HepG2 (cell line): ENCODE data around the gene TPM3. TPM values are rescaled to one million over a fixed set of nuclear protein-coding genes. Genes with fewer than 3 reads are reported as not detected.
A peak's percentile ranks its signal among the peaks of the same experiment; 100 is the strongest.

ENCODE experiments used
- GFI1 ChIP-seq: sonication (generic); formaldehyde crosslinking; IDR thresholded peaks from 2 replicates; pipeline ENCODE4 v1.5.0; 2020; ENCODE audit warnings: missing genetic modification reagents, mild to moderate bottlenecking, borderline replicate concordance
- MAZ ChIP-seq, 2 experiments: sonication (generic) in 1 of 2; formaldehyde crosslinking in 1 of 2; IDR thresholded peaks; 2 replicates each; pipeline versions ENCODE4 v1.5.0 to v1.6.1; 2012 to 2020; ENCODE audit warnings: low read depth in 2 of 2, mild to moderate bottlenecking in 2 of 2, borderline replicate concordance in 1 of 2, improper control_type of control experiment in 1 of 2, low read length in 1 of 2, missing genetic modification reagents in 1 of 2, moderate library complexity in 1 of 2
- MYC ChIP-seq: sonication (generic); formaldehyde crosslinking; IDR thresholded peaks from 2 replicates; pipeline ENCODE4 v1.9.0; 2021; ENCODE audit warnings: missing genetic modification reagents, borderline replicate concordance
- NFIC ChIP-seq: IDR thresholded peaks from 2 replicates; pipeline ENCODE4 v1.6.1; 2012; ENCODE audit warnings: mild to moderate bottlenecking, low read length, inconsistent platforms
- NFKB2 ChIP-seq: sonication (generic); formaldehyde crosslinking; IDR thresholded peaks from 2 replicates; pipeline ENCODE4 v1.4.0; 2020; ENCODE audit warnings: missing genetic modification reagents, borderline replicate concordance
- NFKBIZ ChIP-seq: IDR thresholded peaks from 2 replicates; pipeline ENCODE4 v1.6.1; 2018; ENCODE audit warnings: missing genetic modification reagents, missing compliant biosample characterization
- PHB2 ChIP-seq: fragments of 450-650 bp; IDR thresholded peaks from 2 replicates; pipeline ENCODE4 v1.6.1; 2018; ENCODE audit not compliant: partially characterized antibody
- RBM39 ChIP-seq: fragments of 200-400 bp; formaldehyde crosslinking; IDR thresholded peaks from one replicate; pipeline ENCODE4 v1.6.1; 2018; ENCODE audit warnings: antibody characterized with exemption, mild to moderate bottlenecking, low read depth, low read length; ENCODE audit not compliant: poor library complexity, severe bottlenecking
- REL ChIP-seq: sonication (generic); formaldehyde crosslinking; conservative IDR thresholded peaks from 2 replicates; pipeline ENCODE4 v1.8.0; 2022; ENCODE audit warnings: mild to moderate bottlenecking, missing genetic modification reagents, moderate library complexity
- SRY ChIP-seq: sonication (generic); formaldehyde crosslinking; IDR thresholded peaks from 2 replicates; pipeline ENCODE4 v1.8.0; 2022; ENCODE audit warnings: mild to moderate bottlenecking, missing genetic modification reagents
- ZBTB7A ChIP-seq: sonication (generic); formaldehyde crosslinking; IDR thresholded peaks from 2 replicates; pipeline ENCODE4 v1.8.0; 2022; ENCODE audit warnings: mild to moderate bottlenecking, missing genetic modification reagents
- ZKSCAN1 ChIP-seq: fragments of 150-350 bp; IDR thresholded peaks from 2 replicates; pipeline ENCODE4 v1.6.1; 2014; ENCODE audit warnings: low read length
- ZNF235 ChIP-seq: sonication (generic); formaldehyde crosslinking; IDR thresholded peaks from 2 replicates; pipeline ENCODE4 v1.8.1; 2023; ENCODE audit warnings: mild to moderate bottlenecking, missing genetic modification reagents, borderline replicate concordance
- ZNF260 ChIP-seq: sonication (generic); formaldehyde crosslinking; IDR thresholded peaks from 2 replicates; pipeline ENCODE4 v1.4.0; 2020; ENCODE audit warnings: missing genetic modification reagents, low read depth, mild to moderate bottlenecking, borderline replicate concordance
- ZNF317 ChIP-seq: sonication (generic); formaldehyde crosslinking; IDR thresholded peaks from 2 replicates; pipeline ENCODE4 v1.5.0; 2020; ENCODE audit warnings: mild to moderate bottlenecking, missing genetic modification reagents
- ZNF562 ChIP-seq: sonication (generic); formaldehyde crosslinking; IDR thresholded peaks from 2 replicates; pipeline ENCODE4 v1.8.0; 2022; ENCODE audit warnings: missing genetic modification reagents, borderline replicate concordance
- ZNF703 ChIP-seq: sonication (generic); formaldehyde crosslinking; IDR thresholded peaks from 2 replicates; pipeline ENCODE4 v1.5.1; 2020; ENCODE audit warnings: missing genetic modification reagents, mild to moderate bottlenecking, moderate library complexity, borderline replicate concordance
- ZNF713 ChIP-seq: sonication (generic); formaldehyde crosslinking; IDR thresholded peaks from 2 replicates; pipeline ENCODE4 v1.4.0; 2020; ENCODE audit warnings: mild to moderate bottlenecking, missing genetic modification reagents
- ZNF776 ChIP-seq: sonication (generic); formaldehyde crosslinking; IDR thresholded peaks from 2 replicates; pipeline ENCODE4 v1.4.0; 2020; ENCODE audit warnings: mild to moderate bottlenecking, missing genetic modification reagents
- ZSCAN9 ChIP-seq: IDR thresholded peaks from 2 replicates; pipeline ENCODE4 v1.6.1; 2016; ENCODE audit warnings: borderline replicate concordance
- ZZZ3 ChIP-seq: sonication (generic); formaldehyde crosslinking; IDR thresholded peaks from 2 replicates; pipeline ENCODE4 v1.4.0; 2020; ENCODE audit warnings: missing genetic modification reagents, mild to moderate bottlenecking, borderline replicate concordance
- polyA plus RNA-seq, 8 experiments: library from polyadenylated mRNA; depleted of rRNA in 3 of 8; stranded (reverse) in 7 of 8; unstranded in 1 of 8; fragments of >200 nt; fragmentation: Illumina TruSeq in 4 of 8; extraction: Trizol in 4 of 8; gene quantifications; 2 replicates each; pipeline versions ENCODE4 v1.2.1 to v1.2.3, GENCODE V29; 2011 to 2016; ENCODE audit warnings: low read depth in 4 of 8, missing spikeins in 1 of 8, mixed read lengths in 1 of 8; ENCODE audit not compliant: insufficient read depth in 1 of 8
- total RNA-seq, 5 experiments: library from RNA; depleted of rRNA; stranded (reverse); fragments of >200 nt; fragmentation: Illumina TruSeq; extraction: Trizol; gene quantifications; 2 replicates each; pipeline ENCODE4 v1.2.3, GENCODE V29; 2016; ENCODE audit warnings: low read depth in 1 of 5
- TF ChIP-seq, protein P1 (sequence below): sonication (generic); formaldehyde crosslinking; IDR thresholded peaks from 2 replicates; pipeline ENCODE4 v1.4.0; 2020; ENCODE audit warnings: mild to moderate bottlenecking, low read depth, missing genetic modification reagents
- TF ChIP-seq, protein P2 (sequence below): sonication (generic); formaldehyde crosslinking; IDR thresholded peaks from 2 replicates; pipeline ENCODE4 v1.4.0; 2020; ENCODE audit warnings: mild to moderate bottlenecking, missing genetic modification reagents
- TF ChIP-seq, protein P3 (sequence below), 2 experiments: sonication (generic) in 1 of 2; formaldehyde crosslinking in 1 of 2; IDR thresholded peaks; 2 replicates each; pipeline versions ENCODE4 v1.4.0 to v1.6.1; 2018 to 2020; ENCODE audit warnings: missing genetic modification reagents in 2 of 2, borderline replicate concordance in 1 of 2, low read depth in 1 of 2, mild to moderate bottlenecking in 1 of 2, missing biosample characterization in 1 of 2

TPM3 gene
- total and polyA plus RNA-seq, 2 of the 13 experiments (the other 11 are each of a cell fraction or from before 2014, with no cell fraction given) = 160 to 307 TPM

DNA sequence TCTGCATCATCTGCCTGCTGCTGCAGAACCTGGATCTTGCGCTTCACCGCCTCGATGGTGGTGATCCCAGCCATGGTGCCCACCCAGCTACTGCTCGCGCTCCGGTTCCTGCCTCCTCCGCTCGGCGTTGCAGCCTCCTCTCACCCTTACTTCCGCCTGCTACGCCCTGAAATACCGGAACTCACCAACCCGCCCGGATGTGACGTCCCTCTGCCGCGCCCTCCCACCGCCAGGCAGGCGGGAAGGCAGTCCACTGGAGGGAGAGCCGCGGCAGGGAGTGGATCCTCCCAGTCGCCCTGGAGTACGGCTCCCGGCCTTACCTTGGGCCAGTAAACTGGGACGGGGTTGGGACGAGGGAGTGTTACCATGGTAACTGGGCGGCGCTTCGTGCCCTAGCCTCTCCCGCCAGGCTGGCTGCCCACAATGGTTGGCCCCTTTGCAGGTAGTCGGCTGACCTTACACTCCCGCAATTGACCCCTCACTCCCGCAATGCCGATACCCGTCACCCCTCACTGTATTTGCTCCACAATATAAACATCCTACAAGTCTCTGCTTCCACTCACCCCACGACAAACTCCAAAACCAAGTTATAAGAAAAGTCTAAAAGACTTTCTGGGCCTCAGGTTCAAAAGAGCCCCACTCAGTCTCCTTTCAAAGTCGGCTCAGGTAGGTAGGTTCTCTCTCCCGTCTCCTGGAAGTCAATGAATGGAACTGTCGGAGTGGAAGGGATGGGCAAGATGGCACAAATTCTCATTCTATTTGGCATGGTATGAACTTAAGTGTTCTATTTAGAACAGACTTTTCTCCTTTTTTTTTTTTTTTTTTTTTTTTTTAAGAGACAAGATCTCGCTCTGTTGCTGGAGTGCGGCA is 8.6 kb downstream of the TPM3 start (continued):
- TF ChIP-seq ZNF562 (CRISPR knock-in tag) (no peak), ZBTB7A (CRISPR knock-in tag) (peak; percentile 46; the same call in 1 of the 2 replicates), ZNF260 (CRISPR knock-in tag) (no peak), NFKB2 (CRISPR knock-in tag) (peak; percentile 84; the same call in 1 of the 2 replicates), RBM39 (peak; percentile 42), REL (CRISPR knock-in tag) (peak; percentile 82; the same call in 1 of the 2 replicates), ZZZ3 (CRISPR knock-in tag) (peak; percentile 40; the same call in 1 of the 2 replicates), ZSCAN9 (CRISPR knock-in tag) (no peak; the same call in 1 of the 2 replicates), ZNF776 (CRISPR knock-in tag) (peak; percentile 83), SRY (peak; percentile 67; the same call in 1 of the 2 replicates), ZKSCAN1 (no peak), PHB2 (no peak), GFI1 (CRISPR knock-in tag) (no peak), MAZ (IDR thresholded peaks at IDR 0.05; ENCODE audit: borderline replicate concordance, low read depth, low read length) (peak; percentile 60; the same call in 1 of the 2 replicates), MAZ (CRISPR knock-in tag; IDR thresholded peaks at IDR 0.05; ENCODE audit: low read depth) (peak; percentile 82), MYC (peak; percentile 68; the same call in 1 of the 2 replicates), NFIC (no peak), ZNF317 (CRISPR knock-in tag) (peak; percentile 61; the same call in 1 of the 2 replicates), ZNF703 (CRISPR knock-in tag) (no peak), NFKBIZ (no peak), ZNF713 (0 out of 2 replicates have a peak, but pooled peaks have one; percentile 65), ZNF235 (peak; percentile 60; the same call in 1 of the 2 replicates)
- TF ChIP-seq, protein P1, sequence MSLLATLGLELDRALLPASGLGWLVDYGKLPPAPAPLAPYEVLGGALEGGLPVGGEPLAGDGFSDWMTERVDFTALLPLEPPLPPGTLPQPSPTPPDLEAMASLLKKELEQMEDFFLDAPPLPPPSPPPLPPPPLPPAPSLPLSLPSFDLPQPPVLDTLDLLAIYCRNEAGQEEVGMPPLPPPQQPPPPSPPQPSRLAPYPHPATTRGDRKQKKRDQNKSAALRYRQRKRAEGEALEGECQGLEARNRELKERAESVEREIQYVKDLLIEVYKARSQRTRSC (CRISPR knock-in tag) = no peak
- TF ChIP-seq, protein P2, sequence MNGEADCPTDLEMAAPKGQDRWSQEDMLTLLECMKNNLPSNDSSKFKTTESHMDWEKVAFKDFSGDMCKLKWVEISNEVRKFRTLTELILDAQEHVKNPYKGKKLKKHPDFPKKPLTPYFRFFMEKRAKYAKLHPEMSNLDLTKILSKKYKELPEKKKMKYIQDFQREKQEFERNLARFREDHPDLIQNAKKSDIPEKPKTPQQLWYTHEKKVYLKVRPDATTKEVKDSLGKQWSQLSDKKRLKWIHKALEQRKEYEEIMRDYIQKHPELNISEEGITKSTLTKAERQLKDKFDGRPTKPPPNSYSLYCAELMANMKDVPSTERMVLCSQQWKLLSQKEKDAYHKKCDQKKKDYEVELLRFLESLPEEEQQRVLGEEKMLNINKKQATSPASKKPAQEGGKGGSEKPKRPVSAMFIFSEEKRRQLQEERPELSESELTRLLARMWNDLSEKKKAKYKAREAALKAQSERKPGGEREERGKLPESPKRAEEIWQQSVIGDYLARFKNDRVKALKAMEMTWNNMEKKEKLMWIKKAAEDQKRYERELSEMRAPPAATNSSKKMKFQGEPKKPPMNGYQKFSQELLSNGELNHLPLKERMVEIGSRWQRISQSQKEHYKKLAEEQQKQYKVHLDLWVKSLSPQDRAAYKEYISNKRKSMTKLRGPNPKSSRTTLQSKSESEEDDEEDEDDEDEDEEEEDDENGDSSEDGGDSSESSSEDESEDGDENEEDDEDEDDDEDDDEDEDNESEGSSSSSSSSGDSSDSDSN (CRISPR knock-in tag) = peak; percentile 76
- TF ChIP-seq, protein P3, sequence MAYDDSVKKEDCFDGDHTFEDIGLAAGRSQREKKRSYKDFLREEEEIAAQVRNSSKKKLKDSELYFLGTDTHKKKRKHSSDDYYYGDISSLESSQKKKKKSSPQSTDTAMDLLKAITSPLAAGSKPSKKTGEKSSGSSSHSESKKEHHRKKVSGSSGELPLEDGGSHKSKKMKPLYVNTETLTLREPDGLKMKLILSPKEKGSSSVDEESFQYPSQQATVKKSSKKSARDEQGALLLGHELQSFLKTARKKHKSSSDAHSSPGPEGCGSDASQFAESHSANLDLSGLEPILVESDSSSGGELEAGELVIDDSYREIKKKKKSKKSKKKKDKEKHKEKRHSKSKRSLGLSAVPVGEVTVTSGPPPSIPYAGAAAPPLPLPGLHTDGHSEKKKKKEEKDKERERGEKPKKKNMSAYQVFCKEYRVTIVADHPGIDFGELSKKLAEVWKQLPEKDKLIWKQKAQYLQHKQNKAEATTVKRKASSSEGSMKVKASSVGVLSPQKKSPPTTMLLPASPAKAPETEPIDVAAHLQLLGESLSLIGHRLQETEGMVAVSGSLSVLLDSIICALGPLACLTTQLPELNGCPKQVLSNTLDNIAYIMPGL (CRISPR knock-in tag; IDR thresholded peaks at IDR 0.05; ENCODE audit: borderline replicate concordance in 1 of 2, low read depth in 1 of 2) = peak in 1 of 2 experiments; percentile 89; a peak in 2 of 4 replicates
